Activated T-helper 9 cell treated with anti-CD3 and anti-CD28 coated beads, Interleukin-2, amount 50 U/mL, for 16 hours (primary cell): ENCODE results near the gene MAP4K1.

Source experiments
- DNase-seq: peaks from one replicate; pipeline ENCODE4 v3.0.0-alpha.2; 2020; ENCODE audit warnings: low read depth

Gene MAP4K1

DNA sequence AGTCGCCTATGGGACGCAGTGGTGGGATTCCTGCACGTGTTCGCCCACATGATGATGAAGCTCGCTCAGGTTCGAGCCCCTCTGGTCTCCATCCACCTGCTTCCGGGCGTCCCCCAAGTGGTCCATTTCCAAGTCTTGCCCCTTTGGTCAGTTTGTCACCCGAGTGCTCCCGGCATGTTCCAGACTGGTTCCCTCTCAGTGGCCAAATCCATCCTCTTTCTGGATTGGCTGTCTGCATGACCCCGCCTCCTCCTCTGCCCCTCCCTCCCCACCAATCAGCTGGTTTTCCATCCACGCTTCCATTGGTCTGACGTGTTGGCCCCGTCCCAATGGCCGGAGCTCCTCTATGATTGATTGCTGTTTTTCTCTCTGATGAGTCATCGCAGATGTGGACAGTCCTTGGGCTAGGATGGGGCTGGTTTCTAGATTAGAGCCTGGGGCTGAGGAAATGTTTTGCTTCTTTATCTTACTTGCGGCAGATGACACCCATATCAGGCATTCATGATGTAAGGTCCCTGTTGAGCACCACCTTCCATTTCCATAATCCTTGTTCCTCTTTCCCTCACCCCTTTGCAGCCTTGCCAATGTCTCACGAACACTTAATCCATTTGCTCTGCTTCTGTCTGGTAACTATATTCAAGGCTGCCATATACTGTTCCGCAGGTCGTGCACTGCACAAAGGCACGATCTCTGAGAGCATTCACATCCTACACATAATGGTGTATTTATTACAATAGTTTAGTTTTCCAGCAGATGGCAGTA is 73.8 kb downstream of the MAP4K1 start:
- no peak for DNase-seq

GRCh38 chr19:38543286-38543806 is 74.4 kb downstream of the MAP4K1 start:
- DNase-seq: no peak

DNA sequence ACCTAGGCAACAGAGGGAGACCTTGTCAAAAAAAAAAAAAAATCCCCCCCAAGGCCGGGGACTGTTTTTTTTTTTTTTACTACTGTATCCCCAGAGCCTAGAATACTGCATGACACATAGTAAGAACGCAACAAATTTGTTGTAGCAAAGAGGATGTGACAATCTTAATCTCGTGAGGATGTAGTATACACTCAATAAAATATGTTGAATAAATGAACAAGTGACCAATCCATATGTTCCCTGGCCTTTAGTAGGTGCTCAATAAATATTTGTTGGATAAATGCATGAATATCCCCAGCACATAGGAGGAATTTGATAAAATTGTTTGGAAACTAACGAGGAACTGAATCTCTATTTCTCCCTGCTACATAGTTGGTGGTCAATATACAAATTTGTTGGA is 75.7 kb downstream of the MAP4K1 start:
- DNase-seq: no peak

DNA sequence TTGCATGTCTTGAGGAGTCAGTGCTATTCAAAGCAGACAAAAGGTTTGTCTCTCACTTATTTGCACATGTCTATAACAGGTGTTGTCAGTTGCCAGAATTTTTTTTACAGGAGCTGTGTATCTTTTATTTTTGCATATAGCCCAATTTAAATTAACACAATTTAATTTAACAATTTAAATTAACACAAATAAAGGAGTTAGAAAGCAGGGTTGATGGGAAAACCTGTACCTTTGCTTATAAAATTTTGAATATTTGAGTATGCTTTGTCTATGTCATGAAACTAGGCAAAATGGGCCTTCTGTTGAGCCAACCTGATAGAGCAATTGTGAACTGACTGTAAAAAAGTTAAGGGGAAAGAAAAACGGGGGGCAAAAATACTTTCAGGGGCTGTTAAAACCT is 78.0 kb downstream of the MAP4K1 start:
- no peak for DNase-seq

DNA sequence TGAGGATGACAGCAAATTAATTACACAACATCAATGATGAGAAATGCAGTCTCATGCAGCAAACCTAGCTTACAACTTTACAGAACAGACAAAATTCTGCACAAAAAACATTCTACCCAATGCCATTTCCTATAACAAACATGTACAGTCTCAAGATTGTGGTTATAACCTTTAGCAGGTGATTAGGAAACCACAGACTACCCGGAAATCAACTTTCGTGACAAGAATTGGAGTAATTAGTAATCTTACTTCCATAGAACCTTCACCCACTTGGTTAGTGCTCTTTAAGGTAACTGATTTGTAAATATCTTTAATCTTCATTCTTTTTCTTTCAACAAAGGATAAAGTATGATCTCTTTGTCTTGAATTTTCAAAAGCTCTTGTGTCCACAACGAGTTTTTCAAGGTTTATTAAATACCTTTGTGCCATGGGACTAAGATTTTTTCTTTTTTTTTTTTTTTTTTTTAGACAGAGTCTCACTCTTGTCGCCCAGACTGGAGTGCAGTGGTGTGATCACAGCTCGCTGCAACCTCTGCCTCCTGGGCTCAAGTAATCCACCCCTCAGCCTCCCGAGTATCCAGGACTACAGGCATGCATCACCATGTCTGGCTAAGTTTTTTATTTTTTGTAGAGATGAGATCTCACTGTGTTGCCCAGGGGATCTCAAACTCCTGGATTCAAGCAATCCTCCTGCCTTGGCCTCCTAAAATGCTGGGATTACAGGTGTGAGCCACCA is 78.8 kb downstream of the MAP4K1 start:
- no peak for DNase-seq

DNA sequence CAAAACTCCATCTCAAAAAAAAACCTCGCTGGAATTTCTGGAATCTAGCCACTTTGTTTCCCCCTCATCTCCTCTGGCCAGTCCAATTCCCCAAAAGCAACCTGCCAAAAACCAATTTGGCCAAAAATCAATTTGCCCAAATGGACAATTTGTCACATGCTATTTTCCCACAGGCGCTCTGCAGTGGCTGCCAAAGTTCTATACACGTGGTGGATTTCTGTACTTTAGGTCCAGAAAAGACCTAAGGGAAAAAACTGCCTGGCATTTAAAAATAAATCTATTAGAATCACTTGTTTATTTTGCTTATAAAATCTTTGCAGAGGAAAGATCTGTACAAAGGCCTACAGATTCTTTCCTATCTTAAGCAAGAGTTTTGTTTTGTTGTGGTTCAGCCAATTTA is 79.4 kb downstream of the MAP4K1 start:
- no peak for DNase-seq
